Liver (tissue), 9 donors: Measurements from ENCODE around the gene LSM4. TPM values are rescaled to one million over a fixed set of nuclear protein-coding genes. Genes with fewer than 3 reads are reported as not detected.
"Not testable (repeated sequence)": the region's sequence is repeated elsewhere in the genome, so short reads cannot be mapped to it uniquely, and the experiment has no call there.

Experiments used
- DNase-seq: peaks from one replicate; pipeline ENCODE4 v3.0.0-alpha.2; 2017; ENCODE audit warnings: low spot score
- H3K27ac ChIP-seq, 2 donors: one replicate each; pipeline ENCODE4 v1.7.0; 2013; ENCODE audit warnings: inconsistent platforms in 2 of 2, low read length in 2 of 2, control low read depth in 1 of 2, low read depth in 1 of 2, mild to moderate bottlenecking in 1 of 2
- H3K27me3 ChIP-seq, 4 donors: one replicate each; pipeline versions ENCODE4 v1.6.1 to v1.7.0; 2013; ENCODE audit warnings: low read length in 3 of 4, inconsistent platforms in 1 of 4, mild to moderate bottlenecking in 1 of 4, moderate library complexity in 1 of 4; ENCODE audit not compliant: control insufficient read depth in 4 of 4, insufficient read depth in 4 of 4
- H3K36me3 ChIP-seq, 4 donors: one replicate each; pipeline versions ENCODE4 v1.6.1 to v1.7.0; 2013; ENCODE audit warnings: low read length in 3 of 4, mild to moderate bottlenecking in 3 of 4, low read depth in 1 of 4, moderate library complexity in 1 of 4; ENCODE audit not compliant: control insufficient read depth in 4 of 4, insufficient read depth in 3 of 4
- H3K4me1 ChIP-seq, 4 donors: one replicate each; pipeline versions ENCODE4 v1.6.1 to v1.7.0; 2013; ENCODE audit warnings: low read length in 3 of 4, mild to moderate bottlenecking in 3 of 4, moderate library complexity in 1 of 4; ENCODE audit not compliant: control insufficient read depth in 4 of 4, insufficient read depth in 4 of 4
- H3K4me3 ChIP-seq, 3 donors: one replicate each; pipeline versions ENCODE4 v1.6.1 to v1.7.0; 2013; ENCODE audit warnings: low read length in 3 of 3, control low read depth in 1 of 3, low read depth in 1 of 3, mild to moderate bottlenecking in 1 of 3
- H3K9ac ChIP-seq, 2 donors: one replicate each; pipeline ENCODE4 v1.7.0; 2013; ENCODE audit warnings: low read length in 2 of 2, mild to moderate bottlenecking in 2 of 2, moderate library complexity in 2 of 2, control low read depth in 1 of 2, low read depth in 1 of 2
- H3K9me3 ChIP-seq, 4 donors: one replicate each; pipeline versions ENCODE4 v1.6.1 to v1.7.0; 2013; ENCODE audit warnings: low read length in 3 of 4; ENCODE audit not compliant: control insufficient read depth in 4 of 4
- CTCF ChIP-seq: fragments of 150-350 bp; IDR thresholded peaks from 2 replicates; pipeline ENCODE4 v1.5.1; 2017; ENCODE audit warnings: improper control_type of control experiment, low read depth, low read length; ENCODE audit not compliant: missing input control
- GABPA ChIP-seq, 2 donors: IDR thresholded peaks in 1 of 2; conservative IDR thresholded peaks in 1 of 2; 2 replicates each; pipeline ENCODE4 v1.6.1; 2016; ENCODE audit warnings: antibody characterized with exemption in 2 of 2, mild to moderate bottlenecking in 1 of 2, moderate library complexity in 1 of 2
- JUND ChIP-seq, 2 donors: IDR thresholded peaks; 2 replicates each; pipeline ENCODE4 v1.6.1; 2016; ENCODE audit warnings: antibody characterized with exemption in 2 of 2
- MAX ChIP-seq: IDR thresholded peaks from 2 replicates; pipeline ENCODE4 v1.6.1; 2016; ENCODE audit warnings: antibody characterized with exemption
- REST ChIP-seq: IDR thresholded peaks from 2 replicates; pipeline ENCODE4 v1.6.1; 2016; ENCODE audit warnings: antibody characterized with exemption, mild to moderate bottlenecking
- SP1 ChIP-seq: IDR thresholded peaks from 2 replicates; pipeline ENCODE4 v1.6.1; 2018; ENCODE audit warnings: antibody characterized with exemption, mild to moderate bottlenecking
- TAF1 ChIP-seq: conservative IDR thresholded peaks from 2 replicates; pipeline ENCODE4 v1.6.1; 2016; ENCODE audit warnings: antibody characterized with exemption, mild to moderate bottlenecking
- ZBTB33 ChIP-seq: IDR thresholded peaks from 2 replicates; pipeline ENCODE4 v1.6.1; 2016; ENCODE audit warnings: antibody characterized with exemption
- WGBS: extraction: QIAGEN DNeasy Blood & Tissue Kit; methylation state at CpG from one replicate; pipeline ENCODE4 v1.1.7; 2013; 5-methylcytosine and 5-hydroxymethylcytosine counted together
- polyA plus RNA-seq, 2 donors: library from polyadenylated mRNA; stranded (reverse) in 1 of 2; unstranded in 1 of 2; fragments of 200-250 nt in 1 of 2; fragments of >200 nt in 1 of 2; fragmentation: Nextera tagmentation in 1 of 2; extraction: Ambion mirVana in 1 of 2; gene quantifications; one replicate each; pipeline versions ENCODE4 v1.2.1 to v1.2.3, GENCODE V29; 2013 to 2015
- total RNA-seq, 2 donors: library from RNA; depleted of rRNA; stranded (reverse); fragments of >200 nt; gene quantifications; one replicate each; pipeline ENCODE4 v1.2.3, GENCODE V29; 2014
- donor health status: healthy.
- donor health status: healthy.
- donor health status: healthy.
- donor health status: healthy.
- donor health status: healthy.

Gene LSM4
- total and polyA plus RNA-seq, 4 donors, result 42.4 to 100 (median 75.1) TPM

GRCh38 chr19:18361646-18362045, 38.8 kb upstream of the LSM4 start:
- Histone ChIP-seq H3K9me3 (no peaks in the 10 kb centered on the region), H3K4me3 (no peak overlapping the region), H3K4me1 (peaks cover 10 to 13% (median 12%) of the 10 kb centered on the region in 4 donors), H3K27ac (no peak overlapping the region), H3K27me3 (no peaks in the 10 kb centered on the region), H3K36me3 (peaks cover 3 to 31% (median 19%) of the 10 kb centered on the region in 4 donors), H3K9ac (no peak overlapping the region)
- DNase-seq, result no peak
- TF ChIP-seq REST, result no peak
- TF ChIP-seq SP1, result no peak
- TF ChIP-seq TAF1, result no peak
- TF ChIP-seq ZBTB33, result no peak
- no peak for TF ChIP-seq JUND (IDR thresholded peaks at IDR 0.05)
- TF ChIP-seq CTCF, result no peak
- no peak for TF ChIP-seq GABPA (IDR thresholded peaks at IDR 0.05 in 1 of 2, conservative IDR thresholded peaks at IDR 0.05 in 1 of 2)
- WGBS, result 96% methylated on average over 8 of the region's 8 CpGs

- Histone ChIP-seq H3K27ac (no peak overlapping the region), H3K9me3 (no peaks in the 10 kb centered on the region)
These were observed 34.2 kb upstream of the LSM4 start for GRCh38 chr19:18357041-18357440.

GRCh38 chr19:18354743-18355142, 31.9 kb upstream of the LSM4 start:
- DNase-seq, H3K27me3 ChIP-seq, H3K9me3 ChIP-seq, H3K27ac ChIP-seq, H3K4me3 ChIP-seq, H3K9ac ChIP-seq: not testable (repeated sequence)
- Histone ChIP-seq H3K4me1 (peaks cover 6 to 11% (median 8%) of the 10 kb centered on the region in 4 donors), H3K36me3 (peaks cover 9 to 24% (median 16%) of the 10 kb centered on the region in 4 donors)
- 99% methylated on average over 7 of the region's 7 CpGs for WGBS

More at GRCh38 chr19:18357041-18357440, 34.2 kb upstream of the LSM4 start:
- 93% methylated on average over 3 of the region's 3 CpGs for WGBS
- TF ChIP-seq MAX, result no peak
- peak; percentile 0 for TF ChIP-seq SP1
- Histone ChIP-seq H3K36me3 (peaks cover 7 to 34% (median 21%) of the 10 kb centered on the region in 4 donors), H3K9ac (no peak overlapping the region), H3K4me3 (no peak overlapping the region), H3K4me1 (peaks cover 6 to 11% (median 8%) of the 10 kb centered on the region in 4 donors), H3K27me3 (no peaks in the 10 kb centered on the region)
- no peak for DNase-seq
